ENCODE results near the gene PANK3. TPM values are rescaled to one million over a fixed set of nuclear protein-coding genes. Genes with fewer than 3 reads are reported as not detected.

PANK3 gene
- total RNA-seq, 1 experiment from 2014 or later = 82.6 TPM

DNA sequence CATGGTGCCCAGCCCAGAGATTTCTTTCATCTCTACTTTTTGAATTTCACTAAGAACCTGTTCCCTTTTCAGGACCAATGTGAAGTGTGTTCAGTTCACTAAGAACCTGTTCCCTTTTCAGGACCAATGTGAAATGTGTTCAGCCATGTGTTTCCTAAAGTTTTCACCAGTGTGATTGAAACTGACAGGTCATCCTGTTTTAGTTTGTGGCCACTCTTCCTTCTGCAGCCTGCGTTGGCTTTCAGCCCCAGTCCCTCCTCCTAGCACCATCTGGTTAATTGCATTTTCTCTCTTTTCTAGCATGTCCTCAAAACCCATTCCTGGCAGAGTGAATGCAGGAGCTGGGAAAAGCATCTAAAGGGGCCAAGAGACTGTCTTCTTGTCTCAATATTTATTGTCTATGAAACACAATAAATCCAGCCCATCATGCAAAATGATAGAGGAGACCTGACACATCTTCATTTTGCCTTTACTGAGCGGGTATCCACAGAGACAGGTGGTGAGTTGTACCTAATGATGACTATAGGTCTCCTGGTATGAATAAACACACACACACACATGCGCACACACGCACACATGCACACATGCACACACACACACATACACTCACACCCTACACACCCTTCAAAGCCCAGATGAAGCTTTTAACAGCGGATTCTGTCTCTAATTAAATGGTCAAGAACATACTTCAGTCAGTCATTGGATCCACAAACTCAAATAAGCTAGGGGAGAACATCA, 6.1 kb upstream of the PANK3 start:
- Mint-ChIP-seq H3K4me3 (no peak overlapping the region), H3K9me3 (no peaks in the 10 kb centered on the region), H3K27me3 (ENCODE audit: low read depth) (peaks cover 13% of the 10 kb centered on the region), H3K4me1 (peaks cover 5 to 9% of the 10 kb centered on the region in 2 experiments), H3K27ac (peak overlapping the region in 1 of 3 experiments; percentile 3; a peak in 1 of 7 replicates), H3K36me3 (ENCODE audit: insufficient read depth in 1 of 3, low read depth in 3 of 3) (no peaks in the 10 kb centered on the region; a peak in 1 of 7 replicates)
- no peak overlapping the region for H2BK15ac ChIP-seq (ENCODE audit: low read depth, low read length)
- no peak overlapping the region for H2BK20ac ChIP-seq (ENCODE audit: low read depth, low read length, poor library complexity, severe bottlenecking)
- no peaks in the 10 kb centered on the region for H3K79me2 ChIP-seq (ENCODE audit: insufficient read depth, low read length)
- H3K27me3 ChIP-seq (ENCODE audit: insufficient read depth, low read length) = no peaks in the 10 kb centered on the region
- no peak overlapping the region for H4K5ac ChIP-seq (ENCODE audit: insufficient read length, low read depth, low read length)
- no peak overlapping the region for H3K4me2 ChIP-seq (ENCODE audit: insufficient read depth, insufficient read length, low read length)
- no peak overlapping the region for H2AK5ac ChIP-seq (ENCODE audit: insufficient read length, low read length)
- TF ChIP-seq, protein P1, sequence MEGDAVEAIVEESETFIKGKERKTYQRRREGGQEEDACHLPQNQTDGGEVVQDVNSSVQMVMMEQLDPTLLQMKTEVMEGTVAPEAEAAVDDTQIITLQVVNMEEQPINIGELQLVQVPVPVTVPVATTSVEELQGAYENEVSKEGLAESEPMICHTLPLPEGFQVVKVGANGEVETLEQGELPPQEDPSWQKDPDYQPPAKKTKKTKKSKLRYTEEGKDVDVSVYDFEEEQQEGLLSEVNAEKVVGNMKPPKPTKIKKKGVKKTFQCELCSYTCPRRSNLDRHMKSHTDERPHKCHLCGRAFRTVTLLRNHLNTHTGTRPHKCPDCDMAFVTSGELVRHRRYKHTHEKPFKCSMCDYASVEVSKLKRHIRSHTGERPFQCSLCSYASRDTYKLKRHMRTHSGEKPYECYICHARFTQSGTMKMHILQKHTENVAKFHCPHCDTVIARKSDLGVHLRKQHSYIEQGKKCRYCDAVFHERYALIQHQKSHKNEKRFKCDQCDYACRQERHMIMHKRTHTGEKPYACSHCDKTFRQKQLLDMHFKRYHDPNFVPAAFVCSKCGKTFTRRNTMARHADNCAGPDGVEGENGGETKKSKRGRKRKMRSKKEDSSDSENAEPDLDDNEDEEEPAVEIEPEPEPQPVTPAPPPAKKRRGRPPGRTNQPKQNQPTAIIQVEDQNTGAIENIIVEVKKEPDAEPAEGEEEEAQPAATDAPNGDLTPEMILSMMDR (conservative IDR thresholded peaks at IDR 0.05) = no peak
- no peak overlapping the region for H4K91ac ChIP-seq (ENCODE audit: insufficient read length, low read depth, low read length)
- no CpG with 5 or more reads among the region's 5 CpGs for WGBS (ENCODE audit: extremely low coverage, insufficient read length, low lambda C conversion rate)
- no peak overlapping the region for H2BK120ac ChIP-seq (ENCODE audit: low read depth, low read length, poor library complexity, severe bottlenecking)
- no peak overlapping the region for H3K4ac ChIP-seq (ENCODE audit: low read depth, low read length)
- H3K23me2 ChIP-seq (ENCODE audit: insufficient read length, low read depth, low read length, poor library complexity, severe bottlenecking) = peaks cover under 1% of the 10 kb centered on the region
- H3T11ph ChIP-seq (ENCODE audit: low read length) = no peak overlapping the region
- H2BK12ac ChIP-seq (ENCODE audit: insufficient read length, low read depth, low read length) = no peak overlapping the region
- H3K18ac ChIP-seq (ENCODE audit: insufficient read length, low read depth, low read length) = no peak overlapping the region
- H3K9me3 ChIP-seq (ENCODE audit: control insufficient read depth, low read depth, low read length) = no peaks in the 10 kb centered on the region
- no peak for DNase-seq
- no peak overlapping the region for H2BK5ac ChIP-seq (ENCODE audit: insufficient read length, low read length)
- H3K27ac ChIP-seq (ENCODE audit: insufficient read length, low read depth, low read length) = no peak overlapping the region
- H3K4me1 ChIP-seq (ENCODE audit: insufficient read depth, low read length) = peaks cover 2% of the 10 kb centered on the region; the same call in 1 of the 2 replicates
- no peaks in the 10 kb centered on the region for H3K79me1 ChIP-seq (ENCODE audit: insufficient read depth, low read depth, low read length, poor library complexity, severe bottlenecking)
- H3K23ac ChIP-seq (ENCODE audit: insufficient read length, low read depth, low read length) = no peak overlapping the region
- H2AFZ ChIP-seq (ENCODE audit: low read length) = no peak overlapping the region
- no peak overlapping the region for H4K8ac ChIP-seq (replicated peaks; ENCODE audit: insufficient read length, low read depth, low read length)
- H3K56ac ChIP-seq (ENCODE audit: insufficient read length, low read depth, low read length) = no peak overlapping the region
- no peak overlapping the region for H3K14ac ChIP-seq (ENCODE audit: insufficient read depth, low read length)
- H3K9ac ChIP-seq (ENCODE audit: extremely low read depth, insufficient read length, low read length) = no peak overlapping the region
- no peaks in the 10 kb centered on the region for H4K20me1 ChIP-seq (ENCODE audit: control insufficient read depth, insufficient read depth, insufficient read length)
